ENCODE measurements around the gene C14orf119. TPM values are rescaled to one million over a fixed set of nuclear protein-coding genes. Genes with fewer than 3 reads are reported as not detected.
A peak's percentile ranks its signal among the peaks of the same experiment; 100 is the strongest.

Gene C14orf119
- total RNA-seq, 1 donor from 2014 or later: 37.5 TPM

DNA sequence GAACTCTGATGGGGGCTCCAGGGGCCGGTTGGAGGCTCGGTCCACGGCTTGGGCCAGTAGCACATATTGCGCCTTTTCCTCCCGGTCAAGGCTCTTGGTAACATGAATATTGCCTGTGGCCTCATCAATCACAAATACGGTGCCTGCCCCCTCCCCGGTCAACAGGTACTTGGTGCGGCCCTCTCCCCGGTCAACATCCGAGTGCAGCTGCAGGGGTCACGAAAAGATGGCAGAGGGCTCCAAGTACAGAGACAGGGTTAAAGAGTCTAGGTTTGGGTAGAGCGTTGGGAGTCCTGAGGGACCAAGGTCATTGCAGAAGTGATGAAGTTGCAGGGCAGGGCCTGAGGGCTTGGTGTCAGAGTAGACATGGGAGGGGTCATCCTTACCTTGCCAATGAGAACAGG, 40.2 kb upstream of the C14orf119 start:
- no peak overlapping the region for H3K27ac Mint-ChIP-seq
- Histone ChIP-seq H3K79me2 (ENCODE audit: low read depth) (peaks cover 7% of the 10 kb centered on the region), H3F3A (ENCODE audit: low read depth) (peaks cover 26% of the 10 kb centered on the region), H3K4me2 (no peak overlapping the region), H3K9me3 (ENCODE audit: low read depth) (no peaks in the 10 kb centered on the region), H3K4me1 (peaks cover 5% of the 10 kb centered on the region), H3K36me3 (peaks cover 1% of the 10 kb centered on the region), H3K4me3 (no peak overlapping the region), H3K27me3 (no peaks in the 10 kb centered on the region), H4K20me1 (ENCODE audit: low read depth) (peaks cover 36% of the 10 kb centered on the region), H2AFZ (replicated peaks) (no peak overlapping the region), H3K9ac (no peak overlapping the region), H3K27ac (no peak overlapping the region)
- H3K36me3 Mint-ChIP-seq: peaks cover 16% of the 10 kb centered on the region
- H3K9me3 Mint-ChIP-seq: no peaks in the 10 kb centered on the region
- peaks cover 8% of the 10 kb centered on the region for H3K27me3 Mint-ChIP-seq (ENCODE audit: insufficient read depth, low read depth)
- peak overlapping the region; percentile 27 for H3K4me3 Mint-ChIP-seq
- H3K4me1 Mint-ChIP-seq: peaks cover 23% of the 10 kb centered on the region
- no peak for TF ChIP-seq EZH2phosphoT487 (IDR thresholded peaks at IDR 0.05)
- TF ChIP-seq CTCF (IDR thresholded peaks at IDR 0.05): no peak
- TF ChIP-seq EZH2 (IDR thresholded peaks at IDR 0.05): no peak
- DNase-seq (ENCODE audit: low spot score): no peak

DNA sequence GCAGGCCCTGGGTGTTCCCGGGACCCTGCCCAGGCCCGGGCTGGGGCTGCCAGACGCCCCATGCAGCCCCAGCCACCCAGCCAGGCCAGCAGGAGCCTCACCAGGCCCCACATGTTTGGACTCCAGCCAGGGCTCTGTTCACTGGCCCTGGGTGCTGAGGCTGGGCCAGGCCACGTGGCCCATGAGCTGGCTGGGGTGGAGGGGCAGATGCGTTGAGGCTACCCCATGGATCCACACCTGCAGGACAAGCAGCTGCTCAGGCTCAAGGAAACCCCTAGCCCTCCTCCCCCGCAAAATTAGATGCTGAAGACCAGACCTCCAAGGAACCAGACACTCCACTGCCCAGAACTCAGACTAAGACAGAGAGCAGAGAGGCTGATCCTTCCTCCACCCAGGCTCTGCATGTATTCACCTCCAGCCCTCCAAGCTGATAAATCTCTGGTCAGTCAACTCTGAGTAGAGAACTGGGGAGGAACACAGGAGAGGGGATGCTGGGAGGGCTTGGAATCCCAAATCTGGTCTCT, 39.6 kb upstream of the C14orf119 start:
- Mint-ChIP-seq H3K36me3 (peaks cover 16% of the 10 kb centered on the region), H3K27ac (no peak overlapping the region), H3K4me3 (peak overlapping the region; percentile 89), H3K9me3 (no peaks in the 10 kb centered on the region), H3K4me1 (peaks cover 24% of the 10 kb centered on the region), H3K27me3 (ENCODE audit: insufficient read depth, low read depth) (peaks cover 8% of the 10 kb centered on the region)
- no peak for DNase-seq (ENCODE audit: low spot score)
- Histone ChIP-seq H3K36me3 (peaks cover 3% of the 10 kb centered on the region), H3K27me3 (no peaks in the 10 kb centered on the region), H3F3A (ENCODE audit: low read depth) (peaks cover 31% of the 10 kb centered on the region), H3K9ac (no peak overlapping the region), H3K79me2 (ENCODE audit: low read depth) (peaks cover 7% of the 10 kb centered on the region), H2AFZ (replicated peaks) (no peak overlapping the region), H3K9me3 (ENCODE audit: low read depth) (no peaks in the 10 kb centered on the region), H3K4me1 (peaks cover 5% of the 10 kb centered on the region), H3K27ac (no peak overlapping the region), H4K20me1 (ENCODE audit: low read depth) (peaks cover 41% of the 10 kb centered on the region), H3K4me2 (peak overlapping the region; percentile 94), H3K4me3 (peak overlapping the region; percentile 92)
- TF ChIP-seq EZH2phosphoT487 (IDR thresholded peaks at IDR 0.05) (no peak), CTCF (IDR thresholded peaks at IDR 0.05) (no peak), EZH2 (IDR thresholded peaks at IDR 0.05) (no peak)

GRCh38 chr14:23056145-23056955, 39.0 kb upstream of the C14orf119 start:
- Histone ChIP-seq H3K4me2 (peak overlapping the region; percentile 94), H3K4me3 (peak overlapping the region; percentile 92), H3K36me3 (peaks cover 3% of the 10 kb centered on the region), H3F3A (ENCODE audit: low read depth) (peaks cover 38% of the 10 kb centered on the region), H3K27ac (no peak overlapping the region), H3K27me3 (no peaks in the 10 kb centered on the region), H3K9ac (no peak overlapping the region), H4K20me1 (ENCODE audit: low read depth) (peaks cover 48% of the 10 kb centered on the region), H2AFZ (replicated peaks) (peak overlapping the region; percentile 63), H3K9me3 (ENCODE audit: low read depth) (no peaks in the 10 kb centered on the region), H3K79me2 (ENCODE audit: low read depth) (peaks cover 7% of the 10 kb centered on the region), H3K4me1 (peaks cover 5% of the 10 kb centered on the region)
- TF ChIP-seq CTCF (IDR thresholded peaks at IDR 0.05): peak; percentile 87
- no peak for TF ChIP-seq EZH2phosphoT487 (IDR thresholded peaks at IDR 0.05)
- H3K27me3 Mint-ChIP-seq (ENCODE audit: insufficient read depth, low read depth): peaks cover 8% of the 10 kb centered on the region
- H3K4me3 Mint-ChIP-seq: peak overlapping the region; percentile 89
- DNase-seq (ENCODE audit: low spot score): peak; percentile 87
- H3K27ac Mint-ChIP-seq: peak overlapping the region; percentile 46
- no peaks in the 10 kb centered on the region for H3K9me3 Mint-ChIP-seq
- peaks cover 24% of the 10 kb centered on the region for H3K4me1 Mint-ChIP-seq
- H3K36me3 Mint-ChIP-seq: peaks cover 18% of the 10 kb centered on the region

All from neural progenitor cell (in vitro differentiated cells).